GM19455 (cell line): Measurements from ENCODE around the gene SH3RF1.
"Not testable (repeated sequence)": the region's sequence is repeated elsewhere in the genome, so short reads cannot be mapped to it uniquely, and the experiment has no call there.

Experiments
- ATAC-seq: cut with Tn5 transposase; IDR thresholded peaks from one replicate; pipeline ENCODE4 v1.9.1; 2021; ENCODE audit not compliant: unreplicated experiment

The SH3RF1 gene

DNA sequence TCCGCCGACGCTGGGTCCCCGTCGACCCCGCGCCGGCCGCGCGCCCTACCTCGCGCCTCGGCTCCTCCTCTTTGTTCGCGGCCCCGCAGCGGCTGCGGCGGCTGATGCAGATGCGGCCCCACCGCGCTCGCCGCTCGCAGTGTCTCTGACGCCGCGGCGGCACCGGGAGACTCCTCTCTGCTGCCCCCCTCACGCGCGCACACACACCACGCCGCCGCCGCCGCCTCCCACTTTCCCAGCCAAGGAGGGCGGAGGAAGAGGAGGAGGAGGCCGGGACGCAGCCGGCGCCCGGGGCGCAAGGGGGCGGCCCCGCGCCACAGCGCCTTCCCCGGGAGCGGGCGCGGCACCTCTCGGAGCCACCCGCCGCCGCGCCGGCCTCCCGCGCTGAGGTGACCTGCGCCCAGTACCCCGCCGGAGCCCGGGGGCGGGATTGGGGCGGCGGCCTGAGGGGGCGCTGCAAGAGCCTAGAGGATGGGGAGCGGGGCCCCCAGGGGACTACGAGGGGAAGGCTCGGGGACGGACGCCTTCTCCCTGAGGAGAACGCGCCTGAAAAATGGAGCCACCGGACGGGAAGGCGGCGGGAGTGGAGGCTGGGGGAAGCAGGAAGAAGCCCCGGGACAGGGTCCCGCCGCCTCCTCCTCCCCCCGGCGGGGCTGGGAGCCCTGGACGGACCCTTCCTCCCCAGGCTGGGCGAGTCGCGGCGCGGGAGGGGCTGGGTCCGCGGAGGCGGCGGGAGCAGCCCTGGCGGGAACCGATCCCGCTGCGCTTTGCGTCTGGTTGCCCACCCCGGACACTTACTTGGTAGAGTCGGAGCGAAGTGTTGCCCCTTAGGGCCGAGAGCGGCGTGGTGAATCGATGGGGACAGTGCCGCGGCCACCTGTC is at the start of gene SH3RF1:
Gene SH3RF1 (minus strand): TSS at position 147 of the 882 bp plus-strand sequence. CDS start 1,744 bp downstream, outside the sequence.
- peak; percentile 65 for ATAC-seq

DNA sequence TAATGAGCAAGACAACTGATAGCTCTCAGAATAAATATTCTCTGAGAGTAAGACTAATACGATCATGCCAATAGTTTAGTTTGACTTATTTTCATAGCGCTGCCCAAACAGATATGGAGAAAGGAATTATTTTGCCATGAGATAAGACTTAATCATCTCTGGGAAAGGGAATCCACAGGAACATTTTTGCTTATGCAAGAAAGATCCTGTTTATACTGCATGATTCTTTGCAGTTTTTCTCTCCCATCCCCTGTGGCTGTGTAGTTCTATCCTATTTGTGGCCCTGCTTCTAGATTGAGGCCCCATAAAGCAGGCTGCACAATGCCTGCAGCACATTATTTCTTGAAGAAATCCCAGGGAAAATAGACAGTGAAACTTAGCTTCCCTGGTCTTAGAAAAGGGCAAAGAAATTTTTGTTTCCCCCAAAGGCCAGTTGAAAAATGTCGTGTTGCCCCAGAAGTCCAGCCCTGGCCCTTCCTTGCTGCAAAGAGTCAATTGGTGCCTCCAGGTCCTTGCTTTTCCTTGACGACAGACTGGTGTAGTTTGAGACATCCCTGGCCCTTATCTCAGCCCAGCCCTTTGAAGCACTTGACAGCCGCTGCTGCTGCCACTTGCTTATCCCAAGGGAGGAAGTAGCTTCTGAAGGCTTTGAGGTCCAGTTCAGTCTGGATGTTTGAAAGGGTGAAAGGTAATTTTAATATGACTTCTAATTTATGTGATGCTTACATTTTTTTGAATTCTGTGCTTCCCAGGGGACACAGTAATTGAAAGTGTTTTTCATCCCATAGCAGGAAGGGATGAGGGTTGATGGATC is 45.0 kb upstream of the SH3RF1 start:
- no peak for ATAC-seq

DNA sequence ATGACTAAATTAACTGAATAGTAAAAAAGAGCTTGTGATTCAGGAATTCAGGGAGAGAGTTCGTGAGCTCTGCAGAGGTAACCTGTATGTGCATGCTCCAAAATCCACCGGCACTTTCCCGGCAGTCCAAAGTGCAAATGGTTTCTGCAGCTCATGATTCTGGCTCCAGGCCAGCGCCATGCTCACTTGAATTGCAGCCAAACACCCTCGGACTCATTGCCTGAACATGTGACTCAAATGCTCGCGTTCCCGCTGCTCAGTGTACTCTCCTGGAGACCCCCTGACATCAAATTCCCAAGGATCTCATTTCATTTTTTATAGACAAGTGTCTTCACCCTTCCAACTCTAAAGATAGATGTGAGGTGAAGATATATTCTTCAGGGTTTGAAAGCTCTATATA is 44.1 kb upstream of the SH3RF1 start:
- no peak for ATAC-seq

DNA sequence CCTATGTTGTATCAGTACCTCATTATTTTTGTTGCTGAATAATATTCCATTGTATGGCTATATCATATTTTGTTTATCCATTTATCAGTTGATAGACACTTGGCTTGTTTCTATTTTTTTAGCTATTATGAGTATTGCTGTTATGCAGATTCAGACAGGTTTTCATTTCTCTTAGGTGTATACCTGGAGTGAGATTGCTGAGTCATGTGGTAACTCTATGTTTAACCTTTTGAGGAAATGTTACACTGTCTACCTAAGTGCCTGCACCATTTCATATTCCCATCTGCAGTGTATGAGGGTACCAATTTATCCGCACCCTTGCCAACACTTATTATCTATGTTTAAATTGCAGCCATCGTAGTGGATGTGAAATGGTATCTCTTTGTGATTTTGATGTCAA is 43.0 kb upstream of the SH3RF1 start:
- no peak for ATAC-seq

DNA sequence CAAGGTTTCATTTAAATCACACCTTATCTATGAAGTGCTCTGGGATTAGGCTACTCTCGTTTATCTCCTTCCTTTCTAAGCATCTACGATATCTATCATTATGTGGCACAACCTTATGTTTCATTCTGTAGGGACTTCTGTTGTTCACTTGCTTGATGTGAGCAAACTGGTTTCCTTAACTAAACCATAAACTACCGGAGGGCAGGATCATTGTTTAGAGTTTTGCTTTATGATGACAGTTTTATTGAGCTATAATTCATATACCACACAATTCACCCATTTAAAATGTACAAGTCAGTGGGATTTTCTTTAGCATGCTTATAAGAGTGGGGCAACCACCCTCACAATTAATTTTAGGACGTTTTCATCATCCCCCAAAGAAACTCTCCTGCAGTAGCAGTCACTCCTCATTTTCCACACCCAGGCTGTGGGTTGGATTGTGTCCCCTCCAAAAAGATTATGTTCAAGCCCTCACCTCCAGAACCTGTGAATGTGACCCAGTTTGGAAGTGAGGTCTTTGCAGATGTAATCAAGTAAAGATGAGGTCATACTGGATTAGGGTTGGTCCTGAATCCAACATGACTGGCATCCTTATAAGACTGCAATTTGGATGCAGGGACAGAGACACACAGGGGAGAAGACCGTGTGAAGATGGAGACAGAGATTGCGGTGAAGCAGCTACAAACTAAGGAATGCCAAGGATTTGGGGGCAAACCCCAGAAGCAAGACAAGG is 42.1 kb upstream of the SH3RF1 start:
- ATAC-seq, result no peak

DNA sequence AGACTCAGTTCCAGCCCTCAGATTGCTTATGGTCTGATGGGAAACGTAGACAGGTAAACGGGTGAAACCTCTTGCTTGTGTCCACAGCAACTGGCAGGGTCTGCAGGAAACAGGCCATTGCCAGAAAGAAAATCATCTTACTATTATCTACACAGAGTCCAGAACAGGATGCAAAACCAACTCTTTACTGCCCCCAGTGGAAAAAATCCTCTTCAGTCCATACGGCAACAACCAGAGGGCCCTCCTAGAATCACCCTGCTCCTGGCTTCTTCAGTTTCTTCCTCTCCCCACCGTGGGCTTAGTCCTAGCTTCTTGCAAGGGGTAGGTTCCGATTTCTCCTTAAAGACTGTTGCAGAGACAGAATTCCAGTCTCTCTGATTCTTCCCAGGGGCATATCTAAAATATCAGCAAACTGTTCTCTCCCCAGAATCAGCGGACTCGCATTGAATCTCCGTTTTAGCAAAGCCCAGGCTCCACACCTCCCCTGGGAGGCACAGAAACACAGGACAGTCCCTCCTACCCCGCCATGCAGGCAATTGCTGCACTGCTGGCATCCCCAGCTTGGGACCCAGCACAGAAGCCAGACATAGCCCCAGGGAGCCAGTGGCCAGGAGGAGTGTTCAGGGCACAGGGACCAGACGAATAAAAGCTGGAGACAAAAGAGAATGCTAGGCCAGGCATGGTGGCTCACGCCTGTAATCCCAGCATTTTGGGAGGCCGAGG is 41.0 kb upstream of the SH3RF1 start:
- peak; percentile 72 for ATAC-seq

DNA sequence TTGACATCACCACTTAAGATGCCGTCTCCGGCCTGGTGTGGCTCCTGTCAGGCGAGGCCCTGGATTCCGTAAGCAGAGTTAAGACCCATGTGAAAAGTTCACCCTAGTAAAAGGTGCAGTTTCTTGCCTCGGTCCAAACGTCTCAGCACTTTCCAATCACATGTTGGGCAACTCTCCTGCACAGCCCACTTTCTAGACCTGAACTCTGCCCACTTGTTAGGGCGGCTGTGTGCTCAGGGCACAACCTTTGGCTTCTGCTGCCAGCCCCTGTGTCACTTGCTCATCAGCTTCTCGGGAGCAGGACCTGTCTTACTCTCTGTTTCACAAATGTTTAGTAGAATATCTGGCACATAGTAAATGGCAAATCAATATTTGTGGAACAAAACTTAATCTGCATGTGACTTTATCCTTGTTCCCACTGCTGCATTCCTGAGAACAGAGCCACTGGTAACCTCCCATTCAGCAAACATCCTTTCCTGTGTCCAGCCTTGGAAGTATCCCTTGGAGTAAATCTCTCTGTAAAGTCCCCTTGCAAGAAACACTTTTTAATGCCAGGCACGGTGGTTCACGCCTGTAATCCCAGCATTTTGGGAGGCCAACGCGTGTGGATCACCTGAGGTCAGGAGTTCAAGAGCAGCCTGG is 38.7 kb upstream of the SH3RF1 start:
- no peak for ATAC-seq

DNA sequence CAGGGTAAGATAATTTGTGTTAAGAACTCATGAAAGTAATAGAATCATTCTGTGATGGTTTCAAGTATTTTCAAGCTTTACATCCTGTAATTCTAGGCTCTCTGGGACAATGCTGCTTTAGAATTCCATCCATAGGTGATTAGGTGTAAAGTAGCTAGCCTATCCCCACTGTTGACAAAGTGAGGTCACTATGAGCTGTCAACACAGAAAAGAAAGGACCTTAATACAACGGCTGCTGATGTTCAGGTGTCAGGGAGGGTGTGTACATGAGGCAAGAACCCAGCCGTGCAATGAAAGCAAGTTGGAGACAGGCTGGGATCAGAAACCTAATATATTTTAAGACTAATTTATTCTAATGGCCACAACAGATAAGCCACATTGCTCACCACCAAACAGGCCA is 36.8 kb upstream of the SH3RF1 start:
- no peak for ATAC-seq

DNA sequence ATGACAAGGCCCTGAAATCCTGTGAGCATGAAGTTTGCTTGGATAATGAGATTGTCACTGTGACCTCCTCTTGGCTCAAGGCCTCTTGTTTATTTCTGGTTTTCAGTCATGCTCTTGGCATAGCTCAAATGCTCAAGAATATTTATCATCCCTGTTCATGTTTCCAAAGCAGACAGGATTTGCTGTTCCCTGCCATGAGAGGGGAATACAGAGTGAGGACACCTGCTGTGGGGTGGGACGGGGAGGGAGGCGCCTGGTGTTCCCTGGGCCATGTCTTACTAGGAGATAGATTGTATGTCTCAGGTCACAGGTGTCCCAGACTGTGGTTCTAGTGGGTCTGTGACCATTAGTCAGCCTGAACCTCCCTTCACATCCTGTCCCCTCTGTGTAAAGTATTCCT is 34.9 kb upstream of the SH3RF1 start:
- ATAC-seq, result no peak

DNA sequence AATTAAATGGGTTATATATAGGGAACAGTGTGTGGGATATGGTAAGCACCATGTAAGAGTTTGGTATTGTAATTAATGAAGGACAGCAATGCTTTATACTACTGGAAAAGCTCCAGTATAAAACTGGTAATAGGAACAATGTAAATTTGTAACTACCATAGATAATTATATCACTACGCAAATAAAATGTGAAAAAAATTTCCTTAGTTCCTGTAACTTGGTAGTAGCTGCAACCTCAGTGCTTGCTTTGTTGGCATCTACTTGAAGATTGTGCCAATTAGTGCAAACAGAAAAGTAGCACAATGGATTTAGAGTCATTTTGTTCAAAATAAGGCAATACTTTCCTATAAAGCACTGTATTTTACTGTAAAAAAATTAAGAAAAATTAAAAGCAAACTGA is 34.4 kb upstream of the SH3RF1 start:
- ATAC-seq, result no peak

DNA sequence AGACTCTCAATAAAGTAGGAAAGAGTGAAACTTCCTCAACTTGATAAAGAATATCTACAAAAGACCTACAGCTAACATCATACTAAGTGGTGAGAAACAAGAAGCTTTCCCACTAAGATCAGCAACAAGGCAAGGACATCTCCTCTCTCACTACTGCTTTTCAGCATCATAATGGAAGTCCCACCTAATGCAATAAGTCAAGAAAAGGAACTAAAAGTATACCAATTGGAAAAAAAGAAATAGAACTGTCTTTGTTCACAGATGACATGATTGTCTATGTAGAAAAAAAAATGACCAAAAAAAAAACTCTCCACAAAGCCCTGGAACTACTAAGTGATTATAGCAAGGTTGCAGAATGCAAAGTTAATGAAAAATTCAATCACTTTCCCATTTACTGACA is 25.1 kb upstream of the SH3RF1 start:
- no peak for ATAC-seq

DNA sequence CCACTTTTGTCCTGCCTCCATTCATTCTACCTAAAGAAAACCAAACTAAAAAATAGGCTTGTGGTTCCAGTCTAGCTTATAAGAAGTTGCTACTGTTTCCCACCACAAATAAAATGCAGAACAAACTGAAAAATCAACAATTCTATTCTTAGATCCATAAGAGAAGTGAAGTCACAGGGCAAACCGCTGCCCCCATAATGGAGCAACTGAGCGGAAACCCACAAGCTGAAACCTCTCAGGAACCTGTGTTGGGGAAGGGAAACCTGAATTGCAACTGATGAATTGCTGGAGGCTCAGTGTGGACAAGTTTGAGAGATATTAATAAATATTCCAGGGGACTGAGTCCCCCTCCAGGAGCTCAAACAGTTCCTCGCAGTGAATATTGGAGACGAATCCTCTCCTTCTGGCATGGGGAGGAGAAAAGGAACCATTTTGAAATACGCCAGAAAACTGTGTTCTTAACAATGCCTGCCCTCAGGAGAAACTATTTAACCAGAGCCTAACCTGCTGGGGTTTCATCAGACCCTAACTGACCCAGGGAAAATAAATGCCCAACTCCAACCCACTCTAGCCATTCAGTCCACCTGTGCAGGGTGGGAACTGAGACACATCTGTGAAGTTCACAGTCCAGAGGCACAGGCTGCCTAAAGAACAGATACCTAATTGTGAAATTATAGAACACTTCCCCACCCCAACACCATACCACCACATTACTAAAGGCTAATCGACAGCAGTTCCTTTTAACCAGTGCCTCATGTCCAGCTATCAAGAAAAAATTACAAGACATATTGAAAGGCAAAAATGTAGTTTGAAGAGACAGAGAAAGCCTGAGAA is 22.8 kb upstream of the SH3RF1 start:
- ATAC-seq, result peak; percentile 91

DNA sequence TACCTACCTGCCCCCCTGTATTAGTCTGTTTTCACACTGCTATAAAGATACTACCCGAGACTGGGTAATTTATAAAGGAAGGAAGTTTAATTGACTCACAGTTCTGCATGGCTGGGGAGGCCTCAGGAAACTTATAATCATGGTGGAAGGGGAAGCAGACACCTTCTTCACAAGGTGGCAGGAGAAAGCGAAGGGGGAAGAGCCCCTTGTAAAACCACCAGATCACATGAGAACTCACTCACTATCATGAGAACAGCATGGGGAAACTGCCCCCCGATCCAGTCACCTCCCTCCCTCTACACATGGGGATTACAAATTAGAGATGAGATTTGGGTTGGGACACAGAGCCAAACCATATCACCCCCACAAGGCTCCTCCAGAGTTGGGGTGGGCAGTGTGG is 17.2 kb upstream of the SH3RF1 start:
- not testable (repeated sequence) for ATAC-seq

DNA sequence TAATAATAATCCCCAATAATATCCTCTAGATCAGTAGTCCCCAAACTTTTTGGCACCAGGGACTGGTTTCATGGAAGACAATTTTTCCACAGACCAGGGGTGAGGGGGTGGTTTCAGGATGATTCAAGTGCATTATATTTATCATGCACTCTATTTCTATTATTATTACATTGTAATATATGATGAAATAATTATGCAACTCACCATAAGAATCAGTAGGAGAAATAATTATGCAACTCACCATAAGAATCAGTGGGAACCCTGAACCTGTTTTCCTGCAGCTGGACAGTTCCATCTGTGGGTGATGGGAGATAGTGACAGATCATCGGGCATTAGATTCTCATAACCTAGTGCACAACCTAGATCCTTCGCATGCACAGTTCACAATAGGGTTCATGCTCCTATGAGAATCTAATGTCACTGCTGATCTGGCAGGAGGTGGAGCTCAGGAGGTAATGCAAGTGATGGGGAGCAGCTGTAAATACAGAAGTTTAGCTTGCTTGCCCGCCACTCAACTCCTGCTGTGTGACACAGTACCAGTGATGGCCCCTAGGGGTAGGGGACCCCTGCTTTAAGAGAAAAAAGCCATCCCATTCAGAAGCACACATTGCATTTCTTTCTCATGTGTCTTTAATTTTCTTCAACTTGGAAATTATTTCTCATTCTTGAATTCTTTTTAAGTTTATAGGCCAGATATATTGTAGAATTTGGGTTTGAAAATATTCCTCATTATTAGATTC is 16.0 kb upstream of the SH3RF1 start:
- ATAC-seq, result no peak

DNA sequence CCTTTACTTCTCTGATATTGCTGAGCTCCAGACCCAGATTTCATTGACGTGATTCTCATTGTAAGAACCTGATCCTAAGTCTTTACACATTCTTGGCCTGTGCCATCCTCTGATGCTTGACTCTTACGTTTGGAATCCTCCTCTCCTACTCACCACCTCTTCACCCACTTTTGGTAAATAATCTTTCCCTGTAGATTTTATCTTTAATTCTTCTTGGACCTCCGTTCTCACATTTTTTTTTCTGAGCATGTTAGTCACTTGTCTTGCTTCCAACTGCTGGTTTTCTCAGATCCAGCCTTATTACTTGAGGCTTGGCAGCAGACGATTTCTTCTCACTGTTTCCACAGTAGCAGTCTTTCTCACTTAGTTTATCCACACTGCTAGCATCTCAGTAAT is 12.4 kb upstream of the SH3RF1 start:
- no peak for ATAC-seq

DNA sequence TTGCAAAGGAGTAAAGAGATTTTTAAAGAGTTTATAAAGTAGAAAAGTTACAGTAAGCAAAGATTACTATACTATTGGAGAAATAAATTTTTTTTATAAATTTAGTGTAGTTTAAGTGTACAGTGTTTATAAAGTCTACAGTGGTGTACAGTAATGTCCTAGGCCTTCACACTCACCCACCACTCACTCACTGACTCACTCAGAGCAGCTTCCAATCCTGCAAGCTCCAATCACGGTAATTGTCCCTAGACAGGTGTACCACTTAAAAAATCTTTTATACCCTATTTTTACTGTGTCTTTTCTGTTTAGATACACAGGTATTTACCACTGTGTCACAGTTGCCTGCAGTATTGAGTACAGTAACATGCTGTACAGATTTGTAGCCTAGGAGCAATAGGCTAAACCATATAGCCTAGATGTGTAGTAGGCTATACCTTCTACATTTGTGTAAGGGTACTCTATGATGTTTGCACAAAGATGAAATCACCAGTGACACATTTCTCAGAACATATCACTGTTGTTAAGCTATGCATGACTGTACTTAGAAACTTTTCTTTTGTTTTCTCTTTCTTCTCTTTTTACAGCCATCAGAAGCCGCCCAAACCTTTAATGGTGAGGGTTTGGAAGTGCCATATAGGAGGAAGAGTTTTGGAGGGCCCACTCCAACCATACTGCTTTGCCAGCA is 11.8 kb upstream of the SH3RF1 start:
- no peak for ATAC-seq

DNA sequence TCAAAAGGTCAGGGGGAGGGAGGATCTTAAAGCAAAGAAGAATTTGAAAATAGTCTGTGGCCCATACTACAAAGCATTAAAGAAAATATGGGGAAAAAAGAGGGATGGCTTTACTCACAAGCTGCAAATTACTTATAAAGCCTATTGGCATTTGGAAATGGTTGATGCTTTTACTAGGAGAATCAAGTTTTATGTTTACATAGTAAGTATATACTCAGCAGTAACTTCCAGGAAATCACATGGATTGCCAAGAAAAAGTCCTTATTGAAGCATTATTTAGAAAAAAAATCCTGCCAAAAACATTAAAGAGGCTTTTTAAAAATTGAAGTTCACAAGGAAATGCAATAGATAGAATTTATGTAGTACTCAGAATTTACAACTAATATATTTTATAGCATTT is 8.4 kb upstream of the SH3RF1 start:
- ATAC-seq, result no peak

DNA sequence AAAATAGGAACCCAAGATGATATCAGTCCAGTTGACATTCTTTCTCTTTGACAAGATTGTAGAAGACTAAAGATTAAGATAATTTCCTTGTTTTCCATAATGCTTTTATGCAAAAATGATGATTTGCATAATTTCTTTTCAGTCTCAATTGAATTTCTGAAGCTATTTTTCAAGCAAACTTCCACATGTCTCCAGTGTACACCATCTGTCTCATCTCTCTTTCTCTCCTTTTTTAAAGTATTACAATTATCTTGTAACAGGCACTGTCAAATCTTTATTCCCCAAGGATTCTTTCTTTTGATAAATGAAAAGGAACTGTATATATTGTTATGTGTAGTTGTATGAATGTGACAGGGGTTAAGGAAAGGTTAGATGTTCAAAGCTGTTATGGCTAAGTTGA is 7.9 kb upstream of the SH3RF1 start:
- no peak for ATAC-seq
